Thyroid gland (tissue), 4 donors: ENCODE results near the gene RPTOR.

ENCODE experiments used
- POLR2A ChIP-seq, 2 donors: fragments of 450-650 bp; IDR thresholded peaks; one replicate each; pipeline ENCODE4 v1.6.1; 2017; ENCODE audit warnings: antibody characterized with exemption in 2 of 2, mild to moderate bottlenecking in 2 of 2, moderate library complexity in 1 of 2
- TF ChIP-seq, protein P1 (sequence below), 6 experiments: fragments of 200-600 bp in 3 of 6; fragments of 450-650 bp in 3 of 6; sonication (generic) in 3 of 6; IDR thresholded peaks; one replicate each; pipeline ENCODE4 v1.5.1; 2016 to 2019; ENCODE audit warnings: antibody characterized with exemption in 6 of 6, mild to moderate bottlenecking in 2 of 6, inconsistent platforms in 1 of 6, moderate library complexity in 1 of 6

DNA sequence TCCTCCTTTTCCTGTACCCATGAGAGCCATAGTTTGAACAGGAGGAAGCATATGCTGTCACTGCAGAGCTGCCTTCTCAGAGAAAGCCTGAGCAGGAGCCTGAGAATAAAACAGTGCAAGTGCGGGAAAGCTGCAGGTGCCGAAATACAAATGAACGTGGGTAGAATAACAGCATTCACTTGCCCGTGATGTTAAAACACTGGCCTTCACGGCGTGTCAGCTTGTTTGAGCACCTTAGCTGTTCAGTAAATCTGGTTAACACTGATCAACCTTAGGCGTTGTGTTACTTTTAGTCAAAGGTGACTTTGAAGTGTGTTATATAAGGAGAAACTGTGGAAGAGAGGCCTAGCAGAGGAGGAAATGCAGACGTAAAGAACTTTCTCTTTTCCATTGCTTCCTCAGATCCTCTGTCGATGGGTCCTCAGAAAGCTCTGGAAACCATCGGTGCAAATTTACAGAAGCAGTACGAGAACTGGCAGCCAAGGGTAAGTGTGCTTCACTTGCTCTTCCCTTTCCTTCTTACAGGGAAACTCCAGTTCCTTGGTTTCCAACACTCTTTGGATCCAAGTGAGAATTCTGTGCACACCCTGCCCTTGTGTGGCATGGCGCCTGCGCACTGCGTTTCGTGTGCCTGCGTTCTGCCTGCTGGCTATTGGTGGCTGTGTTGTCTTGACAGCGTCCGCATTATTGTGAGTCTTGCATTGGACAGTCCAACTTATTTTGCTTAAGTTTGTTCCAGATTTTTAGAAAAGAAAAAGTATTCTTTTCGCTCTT, 98.9 kb downstream of the RPTOR start:
- TF ChIP-seq, protein P1, sequence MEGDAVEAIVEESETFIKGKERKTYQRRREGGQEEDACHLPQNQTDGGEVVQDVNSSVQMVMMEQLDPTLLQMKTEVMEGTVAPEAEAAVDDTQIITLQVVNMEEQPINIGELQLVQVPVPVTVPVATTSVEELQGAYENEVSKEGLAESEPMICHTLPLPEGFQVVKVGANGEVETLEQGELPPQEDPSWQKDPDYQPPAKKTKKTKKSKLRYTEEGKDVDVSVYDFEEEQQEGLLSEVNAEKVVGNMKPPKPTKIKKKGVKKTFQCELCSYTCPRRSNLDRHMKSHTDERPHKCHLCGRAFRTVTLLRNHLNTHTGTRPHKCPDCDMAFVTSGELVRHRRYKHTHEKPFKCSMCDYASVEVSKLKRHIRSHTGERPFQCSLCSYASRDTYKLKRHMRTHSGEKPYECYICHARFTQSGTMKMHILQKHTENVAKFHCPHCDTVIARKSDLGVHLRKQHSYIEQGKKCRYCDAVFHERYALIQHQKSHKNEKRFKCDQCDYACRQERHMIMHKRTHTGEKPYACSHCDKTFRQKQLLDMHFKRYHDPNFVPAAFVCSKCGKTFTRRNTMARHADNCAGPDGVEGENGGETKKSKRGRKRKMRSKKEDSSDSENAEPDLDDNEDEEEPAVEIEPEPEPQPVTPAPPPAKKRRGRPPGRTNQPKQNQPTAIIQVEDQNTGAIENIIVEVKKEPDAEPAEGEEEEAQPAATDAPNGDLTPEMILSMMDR (IDR thresholded peaks at IDR 0.05): no peak
- no peak for TF ChIP-seq POLR2A (IDR thresholded peaks at IDR 0.05)
